Measurements from ENCODE around the gene IFIT2. TPM values are rescaled to one million over a fixed set of nuclear protein-coding genes. Genes with fewer than 3 reads are reported as not detected.
A peak's percentile ranks its signal among the peaks of the same experiment; 100 is the strongest.
"Not testable (repeated sequence)": the region's sequence is repeated elsewhere in the genome, so short reads cannot be mapped to it uniquely, and the experiment has no call there.

The IFIT2 gene
- polyA plus RNA-seq (2013, experiment 1 of 2; ENCODE audit: insufficient read length): 0.51 TPM
- polyA plus RNA-seq (2013, experiment 2 of 2; ENCODE audit: insufficient read length): 0.65 TPM

- DNase-seq: peak; percentile 65
Observed at GRCh38 chr10:89301721-89302445, at the start of gene IFIT2. TSS of gene IFIT2 (plus strand) at chr10:89302046. CDS start at chr10:89302124, 78 bp downstream.

- DNase-seq: no peak
Observed at GRCh38 chr10:89252225-89252585, 49.6 kb upstream of the IFIT2 start.

GRCh38 chr10:89255091-89255579 lies 46.7 kb upstream of the IFIT2 start:
- DNase-seq: not testable (repeated sequence)

GRCh38 chr10:89255793-89256192 lies 46.1 kb upstream of the IFIT2 start:
- no peak for DNase-seq

GRCh38 chr10:89256340-89256739 lies 45.5 kb upstream of the IFIT2 start:
- DNase-seq: no peak

- no peak for DNase-seq
Observed at GRCh38 chr10:89256962-89257361, 44.9 kb upstream of the IFIT2 start.

GRCh38 chr10:89257581-89257980 lies 44.3 kb upstream of the IFIT2 start:
- no peak for DNase-seq

GRCh38 chr10:89258881-89259280 lies 43.0 kb upstream of the IFIT2 start:
- DNase-seq: no peak

GRCh38 chr10:89262086-89263051 lies 39.5 kb upstream of the IFIT2 start:
- DNase-seq: peak; percentile 76

- no peak for DNase-seq
Observed at GRCh38 chr10:89263091-89263490, 38.8 kb upstream of the IFIT2 start.

GRCh38 chr10:89263531-89263930 lies 38.3 kb upstream of the IFIT2 start:
- DNase-seq: no peak

GRCh38 chr10:89266721-89267453 lies 35.0 kb upstream of the IFIT2 start:
- no peak for DNase-seq

- DNase-seq: no peak
Observed at GRCh38 chr10:89269433-89270152, 32.3 kb upstream of the IFIT2 start.

GRCh38 chr10:89270153-89270483 lies 31.7 kb upstream of the IFIT2 start:
- DNase-seq: no peak

- no peak for DNase-seq
Observed at GRCh38 chr10:89271532-89271931, 30.3 kb upstream of the IFIT2 start.

- DNase-seq: no peak
Observed at GRCh38 chr10:89273680-89274079, 28.2 kb upstream of the IFIT2 start.

GRCh38 chr10:89274928-89275327 lies 26.9 kb upstream of the IFIT2 start:
- peak; percentile 62 for DNase-seq

GRCh38 chr10:89275383-89275782 lies 26.5 kb upstream of the IFIT2 start:
- no peak for DNase-seq

GRCh38 chr10:89278034-89278535 lies 23.8 kb upstream of the IFIT2 start:
- DNase-seq: peak; percentile 99

- peak; percentile 36 for DNase-seq
Observed at GRCh38 chr10:89278900-89279392, 22.9 kb upstream of the IFIT2 start.

GRCh38 chr10:89279421-89279869 lies 22.4 kb upstream of the IFIT2 start:
- DNase-seq: peak; percentile 32
